ENCODE results near the gene ALOX15. TPM values are rescaled to one million over a fixed set of nuclear protein-coding genes. Genes with fewer than 3 reads are reported as not detected.

Gene ALOX15
- polyA plus RNA-seq, 3 donors = 0.17 to 0.36 (median 0.32) TPM

GRCh38 chr17:4585638-4585994 is 55.9 kb downstream of the ALOX15 start:
- DNase-seq (ENCODE audit: extremely low read depth in 1 of 11, low read depth in 9 of 11, low spot score in 4 of 11) = no peak

DNA sequence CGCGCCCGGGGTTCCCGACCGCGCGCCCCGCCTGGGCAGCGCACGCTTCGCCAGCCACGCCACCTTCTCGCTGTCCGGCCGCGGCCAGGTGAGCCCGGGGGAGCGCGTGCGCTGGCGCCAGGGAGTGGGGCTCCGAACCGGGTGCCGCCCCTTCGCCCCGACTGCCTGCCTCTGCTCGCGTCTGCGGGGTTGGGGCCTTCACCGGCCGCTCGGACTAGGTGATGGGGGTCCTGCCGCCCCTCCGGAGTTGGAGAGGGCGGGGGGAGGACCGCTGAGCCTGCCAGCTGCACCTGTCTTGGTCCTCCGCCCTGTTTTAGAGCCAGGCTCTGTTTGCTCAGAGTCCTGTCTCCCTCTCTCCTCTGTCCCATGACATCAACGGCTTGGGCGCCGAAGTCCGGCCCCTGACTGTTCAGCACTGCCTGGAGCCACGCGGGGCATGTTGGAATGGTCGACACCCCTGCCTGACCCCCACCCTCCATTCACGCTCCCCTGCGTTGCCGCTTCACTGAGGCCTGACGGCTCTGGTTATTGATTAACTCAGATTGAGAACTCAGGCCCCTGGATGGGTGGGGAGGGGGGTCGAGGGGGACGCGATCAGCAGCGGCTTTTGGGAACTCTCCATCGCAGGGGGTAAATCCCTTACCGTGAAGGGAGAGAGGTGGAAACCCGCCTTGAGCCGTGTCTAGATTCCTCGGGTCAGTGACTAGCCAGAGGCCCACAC is 56.4 kb downstream of the ALOX15 start:
- DNase-seq (ENCODE audit: extremely low read depth in 1 of 11, low read depth in 9 of 11, low spot score in 4 of 11) = peak in 2 of 11 donors; percentile 53 to 87

DNA sequence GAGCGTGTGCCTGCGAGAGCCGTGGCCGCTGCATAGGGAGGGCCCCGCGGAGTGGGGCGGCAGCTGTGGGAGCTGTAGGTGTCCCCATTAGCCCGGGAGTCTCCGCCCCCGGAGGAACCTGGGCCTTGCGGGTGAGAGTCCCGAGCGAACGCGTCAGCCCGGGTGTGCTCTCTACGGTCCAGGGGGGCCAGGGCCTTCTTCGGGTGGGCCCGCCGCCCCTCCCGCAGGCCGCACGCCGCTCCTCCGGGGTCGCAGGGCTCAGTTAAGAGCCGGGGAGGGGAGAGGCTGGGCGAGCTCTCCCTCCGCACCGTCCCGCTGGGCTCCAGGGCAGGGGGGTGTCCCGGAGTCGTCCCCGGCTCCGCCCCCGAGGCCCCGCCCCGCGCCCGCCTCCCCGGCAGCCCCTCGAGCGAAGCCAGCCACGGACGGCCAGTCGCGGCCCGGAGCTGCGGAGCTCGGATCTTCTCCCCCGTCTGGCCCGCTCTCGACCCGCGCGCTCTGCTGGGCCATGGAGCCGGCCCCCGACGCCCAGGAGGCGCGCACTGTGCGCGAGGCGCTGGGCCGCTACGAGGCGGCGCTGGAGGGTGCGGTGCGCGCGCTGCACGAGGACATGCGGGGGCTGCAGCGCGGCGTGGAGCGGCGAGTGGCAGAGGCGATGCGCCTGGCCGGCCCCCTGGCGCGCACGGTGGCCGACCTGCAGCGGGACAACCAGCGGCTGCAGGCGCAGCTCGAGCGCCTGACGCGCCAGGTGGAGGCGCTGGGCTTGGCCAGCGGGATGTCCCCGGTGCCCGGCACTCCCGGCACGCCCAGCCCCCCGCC is 57.2 kb downstream of the ALOX15 start, which contains the start of gene SMTNL2:
SMTNL2 (plus strand) TSS at position 429 of the 816 bp plus-strand sequence; CDS start at position 506, 77 bp downstream.
- DNase-seq (ENCODE audit: extremely low read depth in 1 of 11, low read depth in 9 of 11, low spot score in 4 of 11) = peak in 3 of 11 donors; percentile 70 to 77 (median 72)

DNA sequence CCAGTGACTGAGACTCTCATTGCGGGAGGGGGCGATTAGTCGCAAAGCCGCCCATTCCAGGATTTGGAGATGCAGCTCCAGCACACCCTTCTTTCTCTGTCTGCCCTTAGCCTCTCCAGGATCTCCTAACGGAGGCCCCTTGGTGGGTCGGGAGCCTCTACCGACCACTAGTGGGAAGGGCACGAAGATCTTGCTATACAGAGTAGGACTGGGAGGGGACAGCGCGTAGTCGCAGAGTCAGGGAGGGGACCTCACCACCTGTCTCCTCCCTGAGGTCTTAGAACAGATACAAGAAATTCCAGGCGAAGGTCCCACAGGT is 57.7 kb downstream of the ALOX15 start:
- peak in 1 of 11 donors; percentile 63 for DNase-seq (ENCODE audit: extremely low read depth in 1 of 11, low read depth in 9 of 11, low spot score in 4 of 11)

GRCh38 chr17:4583206-4583605 is 58.3 kb downstream of the ALOX15 start:
- DNase-seq (ENCODE audit: extremely low read depth in 1 of 11, low read depth in 9 of 11, low spot score in 4 of 11) = no peak

DNA sequence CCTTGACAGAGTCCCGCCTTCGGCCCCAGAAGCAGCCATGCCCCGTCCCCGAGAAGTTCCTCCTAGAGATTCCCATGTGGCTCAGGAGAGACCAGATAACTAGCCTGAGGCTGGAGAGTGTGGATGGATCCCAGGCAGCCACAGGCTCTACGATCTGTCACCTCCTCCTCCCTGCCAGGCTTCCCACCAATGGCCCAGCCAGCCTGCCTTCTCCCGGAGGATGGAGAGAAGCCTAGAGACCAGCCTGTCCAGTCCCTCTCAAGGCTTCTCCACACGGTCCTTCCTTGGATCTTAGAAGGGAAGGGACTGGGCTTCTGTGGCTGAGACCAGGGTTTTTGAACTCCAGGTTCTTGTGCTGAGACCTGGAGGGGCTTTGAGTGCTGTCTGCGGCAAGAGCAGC is 58.8 kb downstream of the ALOX15 start:
- no peak for DNase-seq (ENCODE audit: extremely low read depth in 1 of 11, low read depth in 9 of 11, low spot score in 4 of 11)

GRCh38 chr17:4582101-4582501 is 59.4 kb downstream of the ALOX15 start:
- no peak for DNase-seq (ENCODE audit: extremely low read depth in 1 of 11, low read depth in 9 of 11, low spot score in 4 of 11)

Other genes with a start within 250 kb of the ALOX15 start
- gene SPNS3, start 207.7 kb downstream of the ALOX15 start, polyA plus RNA-seq (ENCODE audit: insufficient read length in 3 of 3) = 1 to 10 TPM; 1.9 to 5.2 (median 2.6) TPM
- 10 to 100 TPM; 22.3 to 45.7 (median 40.9) TPM for gene SPNS2, start 142.8 kb downstream of the ALOX15 start, polyA plus RNA-seq (ENCODE audit: insufficient read length in 3 of 3)
- 10 to 100 TPM; 34.6 to 47.8 (median 43.5) TPM for gene MYBBP1A, start 86.3 kb downstream of the ALOX15 start, polyA plus RNA-seq (ENCODE audit: insufficient read length in 3 of 3)
- 1 to 10 TPM; 5.2 to 8.3 (median 6.8) TPM for gene GGT6, start 81.1 kb downstream of the ALOX15 start, polyA plus RNA-seq (ENCODE audit: insufficient read length in 3 of 3)
- gene SMTNL2, start 57.1 kb downstream of the ALOX15 start, polyA plus RNA-seq (ENCODE audit: insufficient read length in 3 of 3) = 10 to 100 TPM; 56.2 to 60.1 (median 57.6) TPM
- 10 to 100 TPM; 45.7 to 56.2 (median 50.0) TPM for gene PELP1, start 62.5 kb upstream of the ALOX15 start, polyA plus RNA-seq (ENCODE audit: insufficient read length in 3 of 3)
- gene ARRB2, start 69.0 kb upstream of the ALOX15 start, polyA plus RNA-seq (ENCODE audit: insufficient read length in 3 of 3) = 10 to 100 TPM; 29.8 to 39.0 (median 35.1) TPM
- gene MED11, start 89.8 kb upstream of the ALOX15 start, polyA plus RNA-seq (ENCODE audit: insufficient read length in 3 of 3) = 10 to 100 TPM; 24.9 to 29.4 (median 26.9) TPM
- gene ZMYND15, start 98.2 kb upstream of the ALOX15 start, polyA plus RNA-seq (ENCODE audit: insufficient read length in 3 of 3) = 1 to 10 TPM in 1 of 3 donors, under 1 TPM in 2; 0.46 to 1.7 (median 0.50) TPM
- 10 to 100 TPM; 10.1 to 23.2 (median 10.8) TPM for gene CXCL16, start 98.2 kb upstream of the ALOX15 start, polyA plus RNA-seq (ENCODE audit: insufficient read length in 3 of 3)
- 1 to 10 TPM; 1.8 to 3.1 (median 2.8) TPM for gene TM4SF5, start 130.2 kb upstream of the ALOX15 start, polyA plus RNA-seq (ENCODE audit: insufficient read length in 3 of 3)
- gene VMO1, start 144.7 kb upstream of the ALOX15 start, polyA plus RNA-seq (ENCODE audit: insufficient read length in 3 of 3) = 1 to 10 TPM in 1 of 3 donors, under 1 TPM in 2; 0.78 to 1.7 (median 0.96) TPM
- gene GLTPD2, start 147.3 kb upstream of the ALOX15 start, polyA plus RNA-seq (ENCODE audit: insufficient read length in 3 of 3) = 10 to 100 TPM in 2 of 3 donors, 1 to 10 TPM in 1; 6.7 to 11.3 (median 10.5) TPM
- gene PSMB6, start 154.5 kb upstream of the ALOX15 start, polyA plus RNA-seq (ENCODE audit: insufficient read length in 3 of 3) = 100 to 1,000 TPM; 123 to 139 (median 126) TPM
- gene PLD2, start 165.5 kb upstream of the ALOX15 start, polyA plus RNA-seq (ENCODE audit: insufficient read length in 3 of 3) = 10 to 100 TPM; 34.3 to 51.2 (median 38.1) TPM
- 10 to 100 TPM; 59.4 to 70.7 (median 66.3) TPM for gene MINK1, start 191.7 kb upstream of the ALOX15 start, polyA plus RNA-seq (ENCODE audit: insufficient read length in 3 of 3)